T-helper 22 cell (primary cell): ENCODE results near the gene PHF21B.
"Not testable (repeated sequence)": the region's sequence is repeated elsewhere in the genome, so short reads cannot be mapped to it uniquely, and the experiment has no call there.

Experiments
- DNase-seq: peaks from one replicate; pipeline ENCODE4 v3.0.0-alpha.2; 2020; ENCODE audit warnings: low read depth

Gene PHF21B

GRCh38 chr22:44871782-44872181, 138.0 kb downstream of the PHF21B start:
- no peak for DNase-seq

GRCh38 chr22:44870021-44870420, 139.8 kb downstream of the PHF21B start:
- DNase-seq, result no peak

- DNase-seq, result no peak
These were observed 140.6 kb downstream of the PHF21B start for GRCh38 chr22:44869196-44869595.

- DNase-seq, result no peak
These were observed 144.4 kb downstream of the PHF21B start for GRCh38 chr22:44865193-44866057.

- DNase-seq, result no peak
These were observed 146.6 kb downstream of the PHF21B start for GRCh38 chr22:44862981-44863860.

- DNase-seq, result no peak
These were observed 147.5 kb downstream of the PHF21B start for GRCh38 chr22:44862281-44862680.

- no peak for DNase-seq
These were observed 148.6 kb downstream of the PHF21B start for GRCh38 chr22:44861245-44861644.

- DNase-seq, result no peak
These were observed 149.5 kb downstream of the PHF21B start for GRCh38 chr22:44860311-44860710.

GRCh38 chr22:44859641-44860040, 150.2 kb downstream of the PHF21B start:
- no peak for DNase-seq

- not testable (repeated sequence) for DNase-seq
These were observed 151.0 kb downstream of the PHF21B start for GRCh38 chr22:44858819-44859218.

- no peak for DNase-seq
These were observed 153.9 kb downstream of the PHF21B start for GRCh38 chr22:44855855-44856254.

- DNase-seq, result not testable (repeated sequence)
These were observed 155.2 kb downstream of the PHF21B start for GRCh38 chr22:44854641-44855040.

GRCh38 chr22:44850946-44851345, 158.9 kb downstream of the PHF21B start:
- DNase-seq, result no peak

GRCh38 chr22:44848791-44849420, 160.9 kb downstream of the PHF21B start:
- DNase-seq, result no peak

- DNase-seq, result no peak
These were observed 161.5 kb downstream of the PHF21B start for GRCh38 chr22:44848296-44848741.

GRCh38 chr22:44847892-44848291, 161.9 kb downstream of the PHF21B start:
- no peak for DNase-seq

GRCh38 chr22:44847380-44847779, 162.4 kb downstream of the PHF21B start:
- no peak for DNase-seq

- no peak for DNase-seq
These were observed 163.0 kb downstream of the PHF21B start for GRCh38 chr22:44846726-44847275.

GRCh38 chr22:44845796-44846720, 163.7 kb downstream of the PHF21B start:
- DNase-seq, result no peak

GRCh38 chr22:44845191-44845590, 164.6 kb downstream of the PHF21B start:
- DNase-seq, result no peak

GRCh38 chr22:44842417-44842816, 167.4 kb downstream of the PHF21B start:
- no peak for DNase-seq
